ENCODE data around the gene CCDC142. TPM values are rescaled to one million over a fixed set of nuclear protein-coding genes. Genes with fewer than 3 reads are reported as not detected.

The CCDC142 gene
- total RNA-seq, 1 donor from 2014 or later, result 9.5 TPM

DNA sequence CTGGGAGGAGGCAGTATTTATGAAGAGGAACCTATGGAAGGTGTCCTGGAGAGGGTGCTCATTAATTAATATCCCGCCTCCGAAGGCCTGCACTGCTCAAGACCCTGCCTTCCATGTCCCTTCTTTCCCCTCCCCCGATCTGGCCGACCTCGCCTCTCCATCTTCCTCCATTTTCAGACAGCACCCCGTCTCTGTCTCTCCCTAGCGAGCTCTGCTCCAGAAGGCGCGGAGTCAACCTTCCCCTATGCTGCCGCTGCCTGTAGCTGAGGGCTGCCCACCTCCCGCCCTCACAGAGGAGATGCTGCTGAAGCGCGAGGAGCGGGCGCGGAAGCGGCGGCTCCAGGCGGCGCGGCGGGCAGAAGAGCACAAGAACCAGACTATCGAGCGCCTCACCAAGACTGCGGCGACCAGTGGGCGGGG is 25.7 kb downstream of the CCDC142 start:
- no peak for DNase-seq (ENCODE audit: low read depth)
- Histone ChIP-seq H3K36me3 (ENCODE audit: control insufficient read depth, insufficient read depth, low read length) (no peaks in the 10 kb centered on the region), H3K27me3 (ENCODE audit: control insufficient read depth, insufficient read depth, low read length) (no peaks in the 10 kb centered on the region), H3K4me3 (ENCODE audit: low read depth, low read length) (peak overlapping the region; percentile 58)
- TF ChIP-seq, protein P1, sequence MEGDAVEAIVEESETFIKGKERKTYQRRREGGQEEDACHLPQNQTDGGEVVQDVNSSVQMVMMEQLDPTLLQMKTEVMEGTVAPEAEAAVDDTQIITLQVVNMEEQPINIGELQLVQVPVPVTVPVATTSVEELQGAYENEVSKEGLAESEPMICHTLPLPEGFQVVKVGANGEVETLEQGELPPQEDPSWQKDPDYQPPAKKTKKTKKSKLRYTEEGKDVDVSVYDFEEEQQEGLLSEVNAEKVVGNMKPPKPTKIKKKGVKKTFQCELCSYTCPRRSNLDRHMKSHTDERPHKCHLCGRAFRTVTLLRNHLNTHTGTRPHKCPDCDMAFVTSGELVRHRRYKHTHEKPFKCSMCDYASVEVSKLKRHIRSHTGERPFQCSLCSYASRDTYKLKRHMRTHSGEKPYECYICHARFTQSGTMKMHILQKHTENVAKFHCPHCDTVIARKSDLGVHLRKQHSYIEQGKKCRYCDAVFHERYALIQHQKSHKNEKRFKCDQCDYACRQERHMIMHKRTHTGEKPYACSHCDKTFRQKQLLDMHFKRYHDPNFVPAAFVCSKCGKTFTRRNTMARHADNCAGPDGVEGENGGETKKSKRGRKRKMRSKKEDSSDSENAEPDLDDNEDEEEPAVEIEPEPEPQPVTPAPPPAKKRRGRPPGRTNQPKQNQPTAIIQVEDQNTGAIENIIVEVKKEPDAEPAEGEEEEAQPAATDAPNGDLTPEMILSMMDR (IDR thresholded peaks at IDR 0.05; ENCODE audit: insufficient read depth, low read length, poor library complexity, severe bottlenecking), result no peak

DNA sequence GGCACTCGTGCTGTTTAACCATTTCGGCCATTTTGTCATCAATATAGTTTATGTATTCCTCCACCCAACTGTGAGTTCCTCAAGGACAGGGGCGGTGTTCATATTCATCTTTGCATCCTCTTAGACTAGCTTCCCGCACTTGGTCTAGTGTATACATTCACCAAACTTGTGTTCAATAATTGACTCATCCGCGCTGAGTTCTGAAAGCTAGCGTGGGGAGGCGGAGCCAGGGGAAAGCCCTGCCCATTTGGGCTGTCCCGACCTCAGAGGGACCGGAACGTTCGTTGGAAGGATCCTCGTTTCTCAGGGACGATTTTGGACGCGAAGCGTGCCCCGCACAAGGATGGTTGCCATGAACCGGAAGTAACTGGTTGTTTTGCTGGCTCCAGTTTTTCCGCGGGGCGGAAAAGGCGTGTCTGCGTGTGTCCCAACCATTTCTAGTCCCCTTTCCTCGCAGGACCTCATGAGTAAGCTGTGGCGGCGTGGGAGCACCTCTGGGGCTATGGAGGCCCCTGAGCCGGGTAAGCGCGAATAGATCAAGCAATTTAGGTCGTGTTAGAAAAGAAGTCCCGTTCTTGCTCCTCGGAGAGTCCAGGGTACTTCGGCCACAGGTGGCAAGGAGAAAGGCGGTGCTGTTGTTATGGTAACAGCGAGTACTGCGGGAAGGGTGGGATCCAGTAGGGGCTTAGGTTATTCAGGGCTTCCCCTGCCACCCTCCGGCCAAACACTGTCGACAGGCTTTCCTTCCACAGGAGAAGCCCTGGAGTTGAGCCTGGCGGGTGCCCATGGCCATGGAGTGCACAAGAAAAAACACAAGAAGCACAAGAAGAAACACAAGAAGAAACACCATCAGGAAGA is 27.9 kb downstream of the CCDC142 start, which contains the start of gene INO80B:
TSS of gene INO80B (plus strand) at position 434 of the 858 bp plus-strand sequence. CDS start at position 464, 30 bp downstream.
- Histone ChIP-seq H3K4me3 (ENCODE audit: low read depth, low read length) (peak within 1 kb of the TSS; percentile 59), H3K36me3 (ENCODE audit: control insufficient read depth, insufficient read depth, low read length) (no peaks in the 10 kb centered on the region), H3K27me3 (ENCODE audit: control insufficient read depth, insufficient read depth, low read length) (no peaks in the 10 kb centered on the region)
- peak; percentile 90 for DNase-seq (ENCODE audit: low read depth)
- TF ChIP-seq, protein P1 (IDR thresholded peaks at IDR 0.05; ENCODE audit: insufficient read depth, low read length, poor library complexity, severe bottlenecking), result no peak

DNA sequence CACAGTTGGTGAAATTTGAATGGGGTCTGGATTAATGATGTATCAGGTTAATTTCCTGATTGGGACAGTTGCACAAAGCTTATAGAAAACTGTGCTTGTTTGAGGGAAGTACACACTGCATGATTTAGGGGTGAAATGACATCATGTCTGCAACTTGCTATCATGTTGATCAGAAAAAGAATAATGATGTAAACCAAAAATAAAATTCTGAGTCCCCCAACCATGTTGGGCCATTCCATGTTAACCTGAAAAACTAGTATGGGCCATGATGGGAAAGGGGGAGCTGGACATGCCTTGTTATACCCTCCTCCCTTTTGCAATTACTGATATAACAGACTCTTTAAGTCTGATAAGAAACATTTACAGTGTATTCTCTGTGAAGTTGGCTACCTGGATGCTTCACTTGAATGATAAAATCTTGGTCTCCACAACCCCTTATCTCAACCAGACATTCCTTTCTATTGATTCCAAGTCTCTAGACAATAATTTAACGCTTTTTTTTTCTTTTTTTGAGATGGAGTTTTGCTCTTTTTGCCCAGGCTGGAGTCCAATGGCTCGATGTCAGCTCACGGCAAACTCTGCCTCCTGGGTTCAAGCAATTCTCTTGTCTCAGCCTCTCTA is 32.1 kb downstream of the CCDC142 start:
- H3K36me3 ChIP-seq (ENCODE audit: control insufficient read depth, insufficient read depth, low read length), result no peaks in the 10 kb centered on the region
- TF ChIP-seq, protein P1 (IDR thresholded peaks at IDR 0.05; ENCODE audit: insufficient read depth, low read length, poor library complexity, severe bottlenecking), result no peak
- H3K4me3 ChIP-seq (ENCODE audit: low read depth, low read length), result no peak overlapping the region
- H3K27me3 ChIP-seq (ENCODE audit: control insufficient read depth, insufficient read depth, low read length), result no peaks in the 10 kb centered on the region
- no peak for DNase-seq (ENCODE audit: low read depth)

DNA sequence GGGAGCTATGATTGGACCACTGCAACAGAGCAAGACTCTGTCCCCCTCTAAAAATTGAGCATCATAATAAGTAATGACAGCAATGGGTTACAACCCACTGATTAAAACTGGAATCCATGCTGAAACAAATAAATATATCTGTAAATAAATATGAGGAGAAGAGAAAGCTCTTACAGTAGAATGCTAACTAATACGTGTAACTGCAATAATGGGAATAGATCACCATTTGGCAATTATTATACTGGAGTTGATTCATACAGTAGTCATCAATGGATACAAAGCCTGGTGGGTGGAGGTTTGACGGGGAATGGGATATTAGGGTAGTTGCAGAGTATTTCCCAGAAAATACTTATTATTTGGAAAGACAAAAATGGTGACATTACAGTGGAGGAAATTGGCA is 34.0 kb downstream of the CCDC142 start:
- no peak for DNase-seq (ENCODE audit: low read depth)
- Histone ChIP-seq H3K27me3 (ENCODE audit: control insufficient read depth, insufficient read depth, low read length) (no peaks in the 10 kb centered on the region), H3K36me3 (ENCODE audit: control insufficient read depth, insufficient read depth, low read length) (no peaks in the 10 kb centered on the region), H3K4me3 (ENCODE audit: low read depth, low read length) (no peak overlapping the region)
- TF ChIP-seq, protein P1 (IDR thresholded peaks at IDR 0.05; ENCODE audit: insufficient read depth, low read length, poor library complexity, severe bottlenecking), result no peak

DNA sequence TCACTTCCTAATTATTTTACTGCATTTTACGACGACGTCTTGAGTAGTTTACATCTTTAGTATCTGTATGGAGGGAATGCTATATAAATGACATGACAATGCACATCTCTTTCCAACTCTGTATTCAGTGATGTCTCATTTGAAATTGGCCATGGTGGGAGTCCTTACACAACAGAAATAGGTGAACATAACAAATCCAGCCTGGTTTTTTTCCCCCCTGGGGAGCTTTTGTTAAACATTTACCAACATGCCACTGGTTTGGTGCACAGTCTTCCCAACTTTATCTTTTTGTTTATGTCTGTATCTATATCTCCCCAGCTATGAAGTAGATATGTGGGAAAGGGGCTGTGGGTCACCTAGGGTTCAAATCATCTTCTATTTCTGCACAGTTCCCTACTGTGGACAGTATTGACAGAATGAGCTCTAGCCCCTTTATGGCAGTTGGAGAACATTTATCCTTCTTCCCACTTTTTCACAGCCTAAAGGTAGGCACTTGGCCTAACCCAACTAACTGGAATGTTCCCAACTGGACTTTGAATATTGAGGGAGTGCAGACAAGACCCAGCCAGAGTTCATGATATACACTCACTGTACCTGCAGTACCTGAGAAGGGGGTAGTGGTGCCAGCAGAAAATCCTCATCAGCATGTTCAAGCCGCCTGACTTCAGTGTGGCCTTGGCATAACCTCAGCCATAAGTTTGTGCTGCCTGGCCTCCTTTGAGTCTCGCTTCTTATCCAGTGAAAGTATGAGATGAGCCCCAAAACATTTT is 35.4 kb downstream of the CCDC142 start:
- TF ChIP-seq, protein P1 (IDR thresholded peaks at IDR 0.05; ENCODE audit: insufficient read depth, low read length, poor library complexity, severe bottlenecking), result no peak
- DNase-seq (ENCODE audit: low read depth), result no peak
- Histone ChIP-seq H3K4me3 (ENCODE audit: low read depth, low read length) (no peak overlapping the region), H3K27me3 (ENCODE audit: control insufficient read depth, insufficient read depth, low read length) (no peaks in the 10 kb centered on the region), H3K36me3 (ENCODE audit: control insufficient read depth, insufficient read depth, low read length) (no peaks in the 10 kb centered on the region)

Data from kidney epithelial cell (primary cell).